H1 (cell line): Measurements from ENCODE around the gene SHISA6. TPM values are rescaled to one million over a fixed set of nuclear protein-coding genes. Genes with fewer than 3 reads are reported as not detected.

Source experiments
- MAFK ChIP-seq: IDR thresholded peaks from 2 replicates; pipeline ENCODE4 v1.6.1; 2012; ENCODE audit warnings: low read depth, mild to moderate bottlenecking, improper control_type of control experiment, low read length
- POLR2AphosphoS5 ChIP-seq: IDR thresholded peaks from 2 replicates; pipeline ENCODE4 v1.6.1; 2011; ENCODE audit warnings: low read depth, low read length
- polyA plus RNA-seq, 7 experiments: library from polyadenylated mRNA; depleted of rRNA in 3 of 7; stranded (reverse) in 5 of 7; unstranded in 2 of 7; fragments of >200 nt in 5 of 7; fragments of 200-250 nt in 2 of 7; gene quantifications; 1 replicate in 5 of 7; 2 replicates in 1 of 7; 4 replicates in 1 of 7; pipeline versions ENCODE4 v1.2.1 to v1.2.3, GENCODE V29; 2011 to 2013; ENCODE audit warnings: missing spikeins in 2 of 7, mixed read lengths in 2 of 7
- total RNA-seq: library from RNA; stranded (reverse); fragmentation: NEBNext Ultra II Directional; extraction: Animal tissue kit (Norgen Biotek cat#: 25700); gene quantifications from 2 replicates; pipeline ENCODE4 v1.2.1, GENCODE V29; 2021
- TF ChIP-seq, protein P1 (sequence below): IDR thresholded peaks from 2 replicates; pipeline ENCODE4 v1.6.1; 2012; ENCODE audit warnings: inconsistent platforms
- TF ChIP-seq, protein P2 (sequence below): IDR thresholded peaks from 2 replicates; pipeline ENCODE4 v1.6.1; 2011; ENCODE audit warnings: low read depth, mild to moderate bottlenecking, low read length; ENCODE audit not compliant: insufficient read depth

SHISA6 gene
- total and polyA plus RNA-seq, 2 of the 8 experiments (the other 6 are each of a cell fraction or from before 2014, with no cell fraction given), result 2.9 to 4.8 TPM

DNA sequence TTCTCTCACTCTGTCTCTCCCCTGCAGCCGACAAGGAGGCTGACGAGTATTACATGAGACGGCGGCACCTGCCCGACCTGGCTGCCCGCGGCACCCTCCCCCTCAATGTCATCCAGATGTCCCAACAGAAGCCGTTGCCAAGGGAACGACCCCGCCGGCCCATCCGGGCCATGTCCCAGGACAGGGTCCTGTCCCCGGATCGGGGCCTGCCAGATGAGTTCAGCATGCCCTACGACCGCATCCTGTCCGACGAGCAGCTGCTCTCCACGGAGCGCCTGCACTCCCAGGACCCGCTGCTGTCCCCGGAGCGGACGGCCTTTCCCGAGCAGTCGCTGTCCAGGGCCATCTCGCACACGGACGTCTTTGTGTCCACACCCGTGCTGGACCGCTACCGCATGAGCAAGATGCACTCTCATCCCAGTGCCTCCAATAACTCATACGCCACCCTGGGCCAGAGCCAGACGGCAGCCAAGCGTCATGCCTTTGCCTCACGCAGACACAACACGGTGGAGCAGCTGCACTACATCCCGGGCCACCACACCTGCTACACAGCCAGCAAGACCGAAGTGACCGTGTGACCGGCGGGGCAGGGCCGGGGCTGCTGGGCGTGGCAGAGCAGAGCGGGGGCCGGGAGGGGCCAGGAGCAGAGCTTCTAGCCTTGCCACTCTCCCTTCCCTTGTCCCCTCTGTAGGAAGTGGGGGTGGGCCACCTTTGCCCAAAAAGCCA lies 316.9 kb downstream of the SHISA6 start (continued):
- TF ChIP-seq, protein P1, sequence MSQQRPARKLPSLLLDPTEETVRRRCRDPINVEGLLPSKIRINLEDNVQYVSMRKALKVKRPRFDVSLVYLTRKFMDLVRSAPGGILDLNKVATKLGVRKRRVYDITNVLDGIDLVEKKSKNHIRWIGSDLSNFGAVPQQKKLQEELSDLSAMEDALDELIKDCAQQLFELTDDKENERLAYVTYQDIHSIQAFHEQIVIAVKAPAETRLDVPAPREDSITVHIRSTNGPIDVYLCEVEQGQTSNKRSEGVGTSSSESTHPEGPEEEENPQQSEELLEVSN, result no peak
- TF ChIP-seq POLR2AphosphoS5 (no peak), MAFK (no peak)
- TF ChIP-seq, protein P2, sequence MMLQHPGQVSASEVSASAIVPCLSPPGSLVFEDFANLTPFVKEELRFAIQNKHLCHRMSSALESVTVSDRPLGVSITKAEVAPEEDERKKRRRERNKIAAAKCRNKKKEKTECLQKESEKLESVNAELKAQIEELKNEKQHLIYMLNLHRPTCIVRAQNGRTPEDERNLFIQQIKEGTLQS, result no peak
